ENCODE measurements around the gene DUOX1. TPM values are rescaled to one million over a fixed set of nuclear protein-coding genes. Genes with fewer than 3 reads are reported as not detected.

The DUOX1 gene
- total RNA-seq, 6 experiments from 2014 or later, result 0.02 to 0.26 (median 0.12) TPM; not detected in 1

DNA sequence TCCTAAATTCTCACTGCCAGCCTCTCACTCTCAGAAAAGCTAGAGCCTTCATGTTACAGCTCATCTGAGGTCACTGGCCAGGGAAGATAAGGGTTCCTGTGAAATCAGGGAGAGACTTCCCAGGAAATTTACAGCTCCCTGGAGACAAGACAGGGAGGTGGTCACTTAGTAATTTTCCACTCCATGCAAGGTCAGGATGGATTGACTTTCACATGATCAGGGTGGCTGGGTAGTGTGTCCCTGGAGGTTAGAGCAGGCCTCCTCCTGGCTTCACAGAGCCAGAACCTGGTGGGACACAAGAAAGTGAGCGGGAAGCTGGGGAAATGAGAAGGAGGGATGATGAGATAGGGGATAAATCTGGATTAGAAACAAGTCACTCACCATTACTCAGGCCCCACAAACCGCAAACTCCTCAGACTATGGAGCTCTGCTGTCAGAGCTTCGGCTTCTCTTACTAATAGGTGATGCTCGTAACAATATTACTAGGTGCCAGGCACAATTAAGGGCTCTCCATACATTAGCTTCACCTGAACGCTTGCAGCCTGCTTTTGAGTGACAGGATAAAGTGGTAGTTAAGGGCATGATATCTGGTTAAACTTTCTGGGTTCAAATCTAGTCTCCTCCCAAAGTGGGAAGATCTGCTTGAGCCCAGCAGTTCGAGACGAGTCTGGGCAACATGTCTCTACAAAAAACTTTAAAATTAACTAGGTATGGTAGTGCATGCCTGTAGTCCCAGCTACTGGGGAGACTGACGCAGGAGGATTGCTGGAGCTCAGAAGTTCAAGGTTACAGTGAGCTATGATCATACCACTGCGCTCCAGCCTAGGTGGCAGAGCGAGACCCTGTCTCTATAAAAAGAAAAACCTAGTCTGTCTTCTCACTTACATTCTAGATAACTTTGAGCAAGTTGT, 40.7 kb upstream of the DUOX1 start:
- no peak overlapping the region for H3K27ac Mint-ChIP-seq
- no peaks in the 10 kb centered on the region for H3K9me3 Mint-ChIP-seq
- no peak overlapping the region for H3K4me3 Mint-ChIP-seq
- H3K4me1 Mint-ChIP-seq (ENCODE audit: low read depth), result peaks cover 9% of the 10 kb centered on the region
- no peaks in the 10 kb centered on the region for H3K36me3 Mint-ChIP-seq (ENCODE audit: low read depth)
- DNase-seq, result no peak
- peaks cover 31% of the 10 kb centered on the region for H3K27me3 Mint-ChIP-seq (ENCODE audit: insufficient read depth)
- TF ChIP-seq, protein P1, sequence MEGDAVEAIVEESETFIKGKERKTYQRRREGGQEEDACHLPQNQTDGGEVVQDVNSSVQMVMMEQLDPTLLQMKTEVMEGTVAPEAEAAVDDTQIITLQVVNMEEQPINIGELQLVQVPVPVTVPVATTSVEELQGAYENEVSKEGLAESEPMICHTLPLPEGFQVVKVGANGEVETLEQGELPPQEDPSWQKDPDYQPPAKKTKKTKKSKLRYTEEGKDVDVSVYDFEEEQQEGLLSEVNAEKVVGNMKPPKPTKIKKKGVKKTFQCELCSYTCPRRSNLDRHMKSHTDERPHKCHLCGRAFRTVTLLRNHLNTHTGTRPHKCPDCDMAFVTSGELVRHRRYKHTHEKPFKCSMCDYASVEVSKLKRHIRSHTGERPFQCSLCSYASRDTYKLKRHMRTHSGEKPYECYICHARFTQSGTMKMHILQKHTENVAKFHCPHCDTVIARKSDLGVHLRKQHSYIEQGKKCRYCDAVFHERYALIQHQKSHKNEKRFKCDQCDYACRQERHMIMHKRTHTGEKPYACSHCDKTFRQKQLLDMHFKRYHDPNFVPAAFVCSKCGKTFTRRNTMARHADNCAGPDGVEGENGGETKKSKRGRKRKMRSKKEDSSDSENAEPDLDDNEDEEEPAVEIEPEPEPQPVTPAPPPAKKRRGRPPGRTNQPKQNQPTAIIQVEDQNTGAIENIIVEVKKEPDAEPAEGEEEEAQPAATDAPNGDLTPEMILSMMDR (IDR thresholded peaks at IDR 0.05), result no peak

GRCh38 chr15:45089712-45090373, 40.0 kb upstream of the DUOX1 start:
- peaks cover 31% of the 10 kb centered on the region for H3K27me3 Mint-ChIP-seq (ENCODE audit: insufficient read depth)
- no peaks in the 10 kb centered on the region for H3K36me3 Mint-ChIP-seq (ENCODE audit: low read depth)
- DNase-seq, result no peak

DNA sequence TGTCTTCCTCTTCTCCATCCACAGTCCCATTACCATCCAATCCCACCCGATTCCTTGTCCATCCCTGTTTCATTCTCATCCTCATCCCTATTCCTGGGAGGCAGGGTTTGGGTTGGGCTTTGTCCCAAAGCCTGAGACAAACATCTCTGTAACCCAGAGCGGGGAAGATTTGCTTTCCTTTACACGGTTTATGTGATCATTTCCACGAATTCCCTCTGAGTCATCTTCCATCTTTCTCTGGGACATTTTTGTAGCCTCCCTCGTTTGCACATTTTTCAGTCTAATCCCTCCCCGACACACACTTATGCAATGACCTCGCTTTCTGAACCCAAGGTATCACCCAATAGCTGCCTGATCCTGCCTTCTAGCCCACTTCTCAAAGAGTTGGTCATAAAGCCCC, 38.6 kb upstream of the DUOX1 start:
- no peaks in the 10 kb centered on the region for H3K9me3 Mint-ChIP-seq
- H3K36me3 Mint-ChIP-seq (ENCODE audit: low read depth), result no peaks in the 10 kb centered on the region
- H3K27me3 Mint-ChIP-seq (ENCODE audit: insufficient read depth), result peaks cover 31% of the 10 kb centered on the region
- peak; percentile 27 for DNase-seq
- no peak overlapping the region for H3K4me3 Mint-ChIP-seq
- peak overlapping the region; percentile 53 for H3K27ac Mint-ChIP-seq
- TF ChIP-seq, protein P1 (IDR thresholded peaks at IDR 0.05), result no peak
- peaks cover 9% of the 10 kb centered on the region for H3K4me1 Mint-ChIP-seq (ENCODE audit: low read depth)

More at GRCh38 chr15:45089712-45090373, 40.0 kb upstream of the DUOX1 start:
- Mint-ChIP-seq H3K4me3 (no peak overlapping the region), H3K4me1 (ENCODE audit: low read depth) (peaks cover 9% of the 10 kb centered on the region), H3K9me3 (no peaks in the 10 kb centered on the region), H3K27ac (no peak overlapping the region)
- TF ChIP-seq, protein P1 (IDR thresholded peaks at IDR 0.05), result no peak

GRCh38 chr15:45091576-45091975, 38.2 kb upstream of the DUOX1 start:
- TF ChIP-seq, protein P1 (IDR thresholded peaks at IDR 0.05), result no peak
- H3K27ac Mint-ChIP-seq, result peak overlapping the region; percentile 53; the same call in 1 of the 2 replicates
- H3K9me3 Mint-ChIP-seq, result no peaks in the 10 kb centered on the region
- no peaks in the 10 kb centered on the region for H3K36me3 Mint-ChIP-seq (ENCODE audit: low read depth)
- H3K27me3 Mint-ChIP-seq (ENCODE audit: insufficient read depth), result peaks cover 32% of the 10 kb centered on the region
- no peak overlapping the region for H3K4me3 Mint-ChIP-seq
- no peak for DNase-seq
- peaks cover 9% of the 10 kb centered on the region for H3K4me1 Mint-ChIP-seq (ENCODE audit: low read depth)

DNA sequence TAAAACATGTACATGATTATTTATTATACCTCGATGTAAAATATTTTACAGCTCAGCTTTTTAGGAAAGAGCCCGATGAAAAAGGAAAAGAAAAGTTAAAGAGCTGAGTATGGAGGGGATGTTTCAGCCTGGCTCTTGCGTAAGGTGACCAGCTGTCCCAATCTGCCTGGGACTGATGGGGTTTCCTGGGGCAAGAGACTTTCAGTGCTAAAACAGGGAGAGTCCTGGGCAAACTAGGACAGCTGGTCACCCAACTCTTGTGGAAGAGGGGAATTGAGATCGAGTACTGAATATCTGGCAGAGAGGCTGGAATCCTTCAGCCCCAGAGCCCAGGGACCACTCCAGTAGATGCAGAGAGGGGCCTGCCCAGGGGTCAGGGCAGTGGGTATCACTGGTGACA, 36.8 kb upstream of the DUOX1 start:
- no peak overlapping the region for H3K27ac Mint-ChIP-seq
- DNase-seq, result no peak
- H3K36me3 Mint-ChIP-seq (ENCODE audit: low read depth), result no peaks in the 10 kb centered on the region
- H3K4me1 Mint-ChIP-seq (ENCODE audit: low read depth), result peaks cover 9% of the 10 kb centered on the region
- no peaks in the 10 kb centered on the region for H3K9me3 Mint-ChIP-seq
- H3K27me3 Mint-ChIP-seq (ENCODE audit: insufficient read depth), result peaks cover 41% of the 10 kb centered on the region
- TF ChIP-seq, protein P1 (IDR thresholded peaks at IDR 0.05), result no peak
- H3K4me3 Mint-ChIP-seq, result no peak overlapping the region

Measured in HFFc6 (cell line).